DMS 273 (cell line): ENCODE data around the gene NPAS3.

Source experiments
- DNase-seq: peaks from one replicate; lab custom pipeline; 2025; ENCODE audit not compliant: unreplicated experiment; lab: John Stamatoyannopoulos, UW

NPAS3 gene

GRCh38 chr14:33010495-33010894 lies 71.8 kb downstream of the NPAS3 start:
- DNase-seq, result no peak

- no peak for DNase-seq
Observed at GRCh38 chr14:33014710-33015109, 76.0 kb downstream of the NPAS3 start.

GRCh38 chr14:33016613-33017012 lies 77.9 kb downstream of the NPAS3 start:
- no peak for DNase-seq

- no peak for DNase-seq
Observed at GRCh38 chr14:33017016-33017415, 78.3 kb downstream of the NPAS3 start.

- no peak for DNase-seq
Observed at GRCh38 chr14:33019346-33019745, 80.7 kb downstream of the NPAS3 start.

- no peak for DNase-seq
Observed at GRCh38 chr14:33026850-33027430, 88.3 kb downstream of the NPAS3 start.

- no peak for DNase-seq
Observed at GRCh38 chr14:33029511-33029910, 90.8 kb downstream of the NPAS3 start.

GRCh38 chr14:33030386-33030785 lies 91.7 kb downstream of the NPAS3 start:
- DNase-seq, result no peak

- DNase-seq, result no peak
Observed at GRCh38 chr14:33035416-33036194, 96.9 kb downstream of the NPAS3 start.

GRCh38 chr14:33039311-33039710 lies 100.6 kb downstream of the NPAS3 start:
- DNase-seq, result no peak

GRCh38 chr14:33040372-33041140 lies 101.9 kb downstream of the NPAS3 start:
- no peak for DNase-seq

GRCh38 chr14:33042591-33042990 lies 103.9 kb downstream of the NPAS3 start:
- no peak for DNase-seq

- no peak for DNase-seq
Observed at GRCh38 chr14:33045760-33046159, 107.1 kb downstream of the NPAS3 start.

GRCh38 chr14:33052943-33053342 lies 114.3 kb downstream of the NPAS3 start:
- DNase-seq, result peak; percentile 32

GRCh38 chr14:33056213-33056612 lies 117.5 kb downstream of the NPAS3 start:
- DNase-seq, result no peak

- DNase-seq, result no peak
Observed at GRCh38 chr14:33057585-33057984, 118.9 kb downstream of the NPAS3 start.

GRCh38 chr14:33061667-33062325 lies 123.1 kb downstream of the NPAS3 start:
- DNase-seq, result no peak

GRCh38 chr14:33062476-33062875 lies 123.8 kb downstream of the NPAS3 start:
- no peak for DNase-seq

- DNase-seq, result no peak
Observed at GRCh38 chr14:33062881-33063280, 124.2 kb downstream of the NPAS3 start.

GRCh38 chr14:33063521-33063920 lies 124.8 kb downstream of the NPAS3 start:
- no peak for DNase-seq

GRCh38 chr14:33065634-33066033 lies 127.0 kb downstream of the NPAS3 start:
- DNase-seq, result no peak
